Superior temporal gyrus (tissue), 1 donor: ENCODE results near the gene UBR3.

Source experiments
- DNase-seq: peaks from one replicate; pipeline ENCODE4 v3.0.0-alpha.2; 2016; ENCODE audit errors: extremely low spot score

The UBR3 gene

GRCh38 chr2:170052151-170052550 is 224.9 kb downstream of the UBR3 start:
- no peak for DNase-seq

GRCh38 chr2:170054997-170055396 is 227.7 kb downstream of the UBR3 start:
- no peak for DNase-seq

GRCh38 chr2:170056900-170057299 is 229.6 kb downstream of the UBR3 start:
- no peak for DNase-seq

GRCh38 chr2:170063456-170064235 is 236.4 kb downstream of the UBR3 start:
- no peak for DNase-seq

- DNase-seq = no peak
These were observed 243.5 kb downstream of the UBR3 start for GRCh38 chr2:170070778-170071177.

- DNase-seq = peak; percentile 90
These were observed 246.0 kb downstream of the UBR3 start for GRCh38 chr2:170073288-170073687.

GRCh38 chr2:170076189-170076588 is 248.9 kb downstream of the UBR3 start:
- no peak for DNase-seq

GRCh38 chr2:170077830-170078569 is 250.7 kb downstream of the UBR3 start:
- DNase-seq = no peak

GRCh38 chr2:170084820-170085491 is 257.7 kb downstream of the UBR3 start:
- no peak for DNase-seq

- no peak for DNase-seq
These were observed 258.9 kb downstream of the UBR3 start for GRCh38 chr2:170086117-170086688.

GRCh38 chr2:170086751-170087412 is 259.6 kb downstream of the UBR3 start:
- no peak for DNase-seq

GRCh38 chr2:170087413-170087793 is 260.1 kb downstream of the UBR3 start:
- no peak for DNase-seq

GRCh38 chr2:170088776-170089175 is 261.5 kb downstream of the UBR3 start:
- peak; percentile 42 for DNase-seq

GRCh38 chr2:170090229-170090628 is 263.0 kb downstream of the UBR3 start:
- no peak for DNase-seq

- DNase-seq = no peak
These were observed 264.2 kb downstream of the UBR3 start for GRCh38 chr2:170091436-170091835.

- no peak for DNase-seq
These were observed 265.3 kb downstream of the UBR3 start for GRCh38 chr2:170092436-170093060.

- DNase-seq = no peak
These were observed 268.1 kb downstream of the UBR3 start for GRCh38 chr2:170095380-170095779.

GRCh38 chr2:170098626-170099312 is 271.5 kb downstream of the UBR3 start:
- no peak for DNase-seq

- DNase-seq = no peak
These were observed 274.5 kb downstream of the UBR3 start for GRCh38 chr2:170101789-170102188.

- no peak for DNase-seq
These were observed 279.0 kb downstream of the UBR3 start for GRCh38 chr2:170106102-170106840.
